Adrenal gland (tissue), 5 donors: ENCODE data around the gene ZC2HC1C.

Experiments
- CTCF ChIP-seq, 6 experiments: fragments of 450-650 bp in 4 of 6; fragments of 200-600 bp in 2 of 6; sonication (generic) in 1 of 6; IDR thresholded peaks; 1 replicate in 5 of 6; 2 replicates in 1 of 6; pipeline versions ENCODE4 v1.5.1 to v1.8.0; 2016 to 2021; ENCODE audit warnings: antibody characterized with exemption in 6 of 6, mild to moderate bottlenecking in 2 of 6, moderate library complexity in 1 of 6
- POLR2A ChIP-seq, 2 donors: fragments of 450-650 bp; IDR thresholded peaks; one replicate each; pipeline ENCODE4 v1.6.1; 2017; ENCODE audit warnings: antibody characterized with exemption in 2 of 2, mild to moderate bottlenecking in 2 of 2, moderate library complexity in 1 of 2
- donor health status: DM: no; HTN: no; CAD: no.

DNA sequence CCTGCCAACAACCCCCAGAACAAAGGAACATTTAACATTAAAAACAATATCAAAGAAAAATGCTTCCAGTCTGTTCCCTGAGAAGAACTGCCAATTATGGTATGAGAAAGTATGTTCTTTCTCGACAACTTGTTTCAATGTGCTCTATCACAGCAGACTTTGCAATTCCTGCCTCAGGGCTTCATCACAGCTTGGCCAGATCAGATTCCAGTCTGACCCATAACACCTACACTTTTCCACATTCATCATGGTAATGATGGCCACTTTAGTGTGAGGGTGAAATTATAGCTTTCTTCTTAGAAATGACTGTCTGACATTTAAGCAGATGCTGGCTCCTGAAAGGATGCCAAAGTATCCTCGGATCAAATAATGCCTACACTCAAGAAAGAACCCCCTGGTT, 40.4 kb downstream of the ZC2HC1C start:
- TF ChIP-seq CTCF (IDR thresholded peaks at IDR 0.05) (no peak), POLR2A (IDR thresholded peaks at IDR 0.05) (no peak)
